IMR-90 (cell line): Measurements from ENCODE around the gene PIK3IP1. TPM values are rescaled to one million over a fixed set of nuclear protein-coding genes. Genes with fewer than 3 reads are reported as not detected.
"Not testable (repeated sequence)": the region's sequence is repeated elsewhere in the genome, so short reads cannot be mapped to it uniquely, and the experiment has no call there.

Source experiments
- ATAC-seq: fragments of 200-7000 bp; cut with Tn5 transposase; 2 replicates; pipeline ENCODE4 v1.9.1; 2020; ENCODE audit warnings: low read depth, mild to moderate bottlenecking, moderate library complexity
- BruUV-seq: library from RNA; stranded (reverse); fragments of 400-500 nt; replicated peaks from 2 replicates; lab custom pipeline; 2021; lab: Mats Ljungman, UMichigan
- CTCF ChIA-PET: fragments of 300-600 bp; formaldehyde crosslinking; extraction: SDS; loops from one replicate; lab custom pipeline; 2021; ENCODE audit warnings: antibody characterized with exemption; lab: Yijun Ruan, JAX
- POLR2A ChIA-PET: fragments of 300-600 bp; sonication (Branson Sonifier 250); formaldehyde crosslinking; loops from one replicate; lab custom pipeline; 2022; ENCODE audit warnings: antibody characterized with exemption; ENCODE audit not compliant: unreplicated experiment; lab: Charles Lee
- DNase-seq: peaks from one replicate; pipeline ENCODE4 v3.0.0; 2013
- H2AFZ ChIP-seq: replicated peaks from 2 replicates; pipeline ENCODE3; 2013; ENCODE audit warnings: low read length, mild to moderate bottlenecking; ENCODE audit not compliant: poor library complexity
- H2AK5ac ChIP-seq: 2 replicates; pipeline ENCODE4 v1.6.1; 2013; ENCODE audit warnings: low read depth, low read length, inconsistent platforms
- H2AK9ac ChIP-seq: replicated peaks from 2 replicates; pipeline ENCODE3; 2013; ENCODE audit warnings: mild to moderate bottlenecking, low read depth, low read length, moderate library complexity; ENCODE audit not compliant: poor library complexity
- H2BK120ac ChIP-seq: 2 replicates; pipeline ENCODE4 v1.6.1; 2013; ENCODE audit warnings: low read depth, low read length, inconsistent platforms
- H2BK15ac ChIP-seq: 3 replicates; pipeline ENCODE4 v1.6.1; 2013; ENCODE audit warnings: low read depth, low read length, inconsistent platforms
- H2BK20ac ChIP-seq: 2 replicates; pipeline ENCODE4 v1.6.1; 2013; ENCODE audit warnings: low read depth, mild to moderate bottlenecking, inconsistent platforms, low read length, moderate library complexity
- H2BK5ac ChIP-seq: 2 replicates; pipeline ENCODE4 v1.6.1; 2013; ENCODE audit warnings: mild to moderate bottlenecking, low read depth, low read length, inconsistent platforms; ENCODE audit not compliant: poor library complexity, severe bottlenecking
- H3K14ac ChIP-seq: replicated peaks from 2 replicates; pipeline ENCODE4 v1.6.1; 2013; ENCODE audit warnings: low read depth, low read length, inconsistent platforms
- H3K18ac ChIP-seq: 2 replicates; pipeline ENCODE4 v1.6.1; 2013; ENCODE audit warnings: low read depth, low read length, control low read depth
- H3K23ac ChIP-seq: 2 replicates; pipeline ENCODE4 v1.6.1; 2013; ENCODE audit warnings: low read depth, low read length, inconsistent platforms
- H3K27ac ChIP-seq: 2 replicates; pipeline ENCODE4 v1.5.1; 2013; ENCODE audit warnings: mild to moderate bottlenecking, control low read depth, low read length; ENCODE audit not compliant: insufficient read depth
- H3K27me3 ChIP-seq: 2 replicates; pipeline ENCODE4 v1.6.1; 2013; ENCODE audit warnings: low read length; ENCODE audit not compliant: control insufficient read depth, insufficient read depth
- H3K36me3 ChIP-seq: 2 replicates; pipeline ENCODE4 v1.6.1; 2013; ENCODE audit warnings: low read length, mixed read lengths; ENCODE audit not compliant: control insufficient read depth, insufficient read depth
- H3K4ac ChIP-seq: 2 replicates; pipeline ENCODE4 v1.6.1; 2013; ENCODE audit warnings: low read depth, low read length, inconsistent platforms
- H3K4me1 ChIP-seq: 2 replicates; pipeline ENCODE4 v1.6.1; 2013; ENCODE audit warnings: low read length, mixed read lengths; ENCODE audit not compliant: control insufficient read depth, insufficient read depth
- H3K4me2 ChIP-seq: 2 replicates; pipeline ENCODE4 v1.6.1; 2013; ENCODE audit warnings: low read depth, mild to moderate bottlenecking, control low read depth, low read length, moderate library complexity
- H3K4me3 ChIP-seq: 2 replicates; pipeline ENCODE4 v1.5.1; 2013; ENCODE audit warnings: low read depth, mild to moderate bottlenecking, control low read depth, low read length, moderate library complexity; ENCODE audit not compliant: insufficient read depth
- H3K56ac ChIP-seq: 2 replicates; pipeline ENCODE4 v1.6.1; 2013; ENCODE audit warnings: low read length, inconsistent platforms; ENCODE audit not compliant: insufficient read depth; ENCODE audit errors: extremely low read depth
- H3K79me1 ChIP-seq, 2 experiments: 2 replicates each; pipeline ENCODE4 v1.6.1; 2013; ENCODE audit warnings: low read length in 2 of 2, inconsistent platforms in 1 of 2, low read depth in 1 of 2
- H3K9ac ChIP-seq: 2 replicates; pipeline ENCODE4 v1.6.1; 2013; ENCODE audit warnings: low read depth, low read length, control low read depth
- H3K9me1 ChIP-seq: 2 replicates; pipeline ENCODE4 v1.6.1; 2013; ENCODE audit warnings: low read length, inconsistent platforms; ENCODE audit not compliant: insufficient read depth
- H3K9me3 ChIP-seq: 2 replicates; pipeline ENCODE4 v1.6.1; 2013; ENCODE audit warnings: low read length; ENCODE audit not compliant: control insufficient read depth, insufficient read depth
- H4K20me1 ChIP-seq: 2 replicates; pipeline ENCODE4 v1.6.1; 2013; ENCODE audit warnings: low read length, inconsistent platforms; ENCODE audit not compliant: insufficient read depth
- H4K5ac ChIP-seq: 2 replicates; pipeline ENCODE4 v1.6.1; 2013; ENCODE audit warnings: mild to moderate bottlenecking, low read depth, low read length, control low read depth
- H4K8ac ChIP-seq, 2 experiments: 2 replicates each; pipeline ENCODE4 v1.6.1; 2013; ENCODE audit warnings: low read depth in 2 of 2, low read length in 2 of 2, control low read depth in 1 of 2, inconsistent platforms in 1 of 2
- H4K91ac ChIP-seq: 2 replicates; pipeline ENCODE4 v1.6.1; 2013; ENCODE audit warnings: low read depth, low read length, inconsistent platforms; ENCODE audit not compliant: insufficient read depth
- WGBS, 2 experiments: methylation state at CpG; one replicate each; pipeline versions ENCODE4 v1.1.5 to v1.1.7; 2013; ENCODE audit warnings: missing lambda C conversion rate in 2 of 2; ENCODE audit not compliant: insufficient read length in 1 of 2; ENCODE audit errors: extremely low coverage in 2 of 2; 5-methylcytosine and 5-hydroxymethylcytosine counted together
- dilution Hi-C: fragments of 300-500 bp; cut with HindIII; formaldehyde crosslinking; loops from one replicate; pipeline ENCODE4 v1.14.3; 2018; ENCODE audit warnings: low sequenced_read_pairs; ENCODE audit not compliant: unreplicated experiment
- in situ Hi-C: fragments of 300-500 bp; cut with MboI; formaldehyde crosslinking; loops from 3 replicates; pipeline ENCODE4 v1.14.3; 2019; ENCODE audit warnings: low sequenced_read_pairs, inconsistent platforms, mixed read lengths
- intact Hi-C: fragments of 100-400 bp; cut with micrococcal nuclease; formaldehyde crosslinking; loops from 2 replicates; pipeline ENCODE4 v1.10.0; 2022
- polyA plus RNA-seq, 3 experiments: library from polyadenylated mRNA; depleted of rRNA; stranded (reverse); fragments of >200 nt; gene quantifications; 2 replicates each; pipeline ENCODE4 v1.2.3, GENCODE V29; 2012; ENCODE audit warnings: low replicate concordance in 1 of 3
- total RNA-seq: library from RNA; depleted of rRNA; stranded (reverse); fragments of >200 nt; gene quantifications from 2 replicates; pipeline ENCODE4 v1.2.3, GENCODE V29; 2012

The PIK3IP1 gene
- total and polyA plus RNA-seq, 2 of the 4 experiments (the other 2 are of a cell fraction) = 12.9 to 17.6 TPM

- H2BK5ac ChIP-seq, intact Hi-C loops, H3K4me1 ChIP-seq, H4K8ac ChIP-seq, H2AFZ ChIP-seq, H3K9me1 ChIP-seq, H3K9ac ChIP-seq, H2BK15ac ChIP-seq, H2AK5ac ChIP-seq, in situ Hi-C loops, H4K20me1 ChIP-seq, H3K14ac ChIP-seq, H3K4me3 ChIP-seq, H3K27me3 ChIP-seq, ATAC-seq, H2BK120ac ChIP-seq, H3K56ac ChIP-seq, H3K27ac ChIP-seq, H3K36me3 ChIP-seq, H3K4ac ChIP-seq, H3K23ac ChIP-seq, H3K79me1 ChIP-seq, H3K18ac ChIP-seq, H4K91ac ChIP-seq, dilution Hi-C loops, H2AK9ac ChIP-seq, DNase-seq, H4K5ac ChIP-seq, BruUV-seq, POLR2A ChIA-PET, H2BK20ac ChIP-seq, H3K9me3 ChIP-seq, H3K4me2 ChIP-seq: not testable (repeated sequence)
- no CpG with 5 or more reads among the region's 1 CpG for WGBS, 2 experiments
- CTCF ChIA-PET = interaction anchor here (1.3 to 1.8 kb wide), 4 partner anchors 17 to 20 kb away, joined by 4 to 24 read pairs (median 6); no protein-coding TSS in a partner anchor
Observed at GRCh38 chr22:31314220-31314619, 21.9 kb upstream of the PIK3IP1 start.
